Activated CD8-positive, alpha-beta T cell treated with anti-CD3 and anti-CD28 coated beads for 36 hours (primary cell): ENCODE data around the gene LRP6. TPM values are rescaled to one million over a fixed set of nuclear protein-coding genes. Genes with fewer than 3 reads are reported as not detected.
A peak's percentile ranks its signal among the peaks of the same experiment; 100 is the strongest.

Experiments
- ATAC-seq: fragments of 200-7000 bp; cut with Tn5 transposase; one replicate; pipeline ENCODE4 v1.10.0; 2021; ENCODE audit warnings: mild to moderate bottlenecking, moderate library complexity
- CTCF ChIA-PET: fragments of 350-600 bp; sonication (Branson Sonifier 250); formaldehyde crosslinking; loops from one replicate; lab custom pipeline; 2021; ENCODE audit warnings: antibody characterized with exemption; lab: Charles Lee
- POLR2A ChIA-PET: fragments of 350-600 bp; sonication (Branson Sonifier 250); formaldehyde crosslinking; loops from one replicate; lab custom pipeline; 2021; ENCODE audit warnings: antibody characterized with exemption; lab: Charles Lee
- DNase-seq: peaks from one replicate; pipeline ENCODE4 v3.0.0-alpha.2; 2020
- H3K27ac Mint-ChIP-seq: one replicate; pipeline ENCODE4 v1.8.0; 2021; ENCODE audit warnings: mild to moderate bottlenecking, mixed read lengths
- H3K27me3 Mint-ChIP-seq: one replicate; pipeline ENCODE4 v1.8.0; 2021; ENCODE audit warnings: mixed read lengths
- H3K36me3 Mint-ChIP-seq: one replicate; pipeline ENCODE4 v1.8.0; 2021; ENCODE audit warnings: low read depth, mixed read lengths
- H3K4me1 Mint-ChIP-seq: one replicate; pipeline ENCODE4 v1.8.0; 2021; ENCODE audit warnings: low read depth, mixed read lengths
- H3K4me3 Mint-ChIP-seq: one replicate; pipeline ENCODE4 v1.8.0; 2021; ENCODE audit warnings: mild to moderate bottlenecking, moderate library complexity, mixed read lengths
- H3K9me3 Mint-ChIP-seq: one replicate; pipeline ENCODE4 v1.8.0; 2021; ENCODE audit warnings: mixed read lengths
- intact Hi-C: fragments of 100-400 bp; cut with micrococcal nuclease; formaldehyde crosslinking; loops from one replicate; pipeline ENCODE4 v1.10.0; 2022
- total RNA-seq, 2 experiments: library from RNA; stranded (reverse); gene quantifications; one replicate each; pipeline ENCODE4 v1.2.3, GENCODE V29; 2021
- TF ChIP-seq, protein P1 (sequence below): fragments of 200-600 bp; IDR thresholded peaks from one replicate; pipeline ENCODE4 v1.8.0; 2022; ENCODE audit warnings: antibody characterized with exemption, mild to moderate bottlenecking

Gene LRP6
- total RNA-seq, 2 experiments from 2014 or later = 1.3 to 2.0 TPM

DNA sequence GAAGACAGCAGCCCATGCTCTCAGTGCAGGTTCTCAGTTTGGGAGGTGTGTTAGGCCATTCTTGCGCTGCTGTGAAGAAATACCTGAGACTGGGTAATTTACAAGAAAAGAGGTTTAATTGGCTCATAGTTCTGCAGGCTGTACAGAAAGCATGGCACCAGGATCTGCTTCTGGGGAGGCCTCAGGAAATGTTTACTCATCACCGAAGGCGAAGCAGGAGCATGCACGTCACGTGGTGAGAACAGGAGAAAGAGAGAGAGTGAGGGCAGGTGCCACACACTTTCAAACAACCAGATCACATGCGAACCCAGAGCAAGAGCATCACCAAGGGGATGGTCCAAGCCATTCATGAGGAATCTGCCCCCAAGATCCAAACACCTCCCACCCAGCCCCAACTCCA lies 9.0 kb upstream of the LRP6 start:
- ATAC-seq = no peak
- no peaks in the 10 kb centered on the region for H3K4me1 Mint-ChIP-seq
- CTCF ChIA-PET = no interaction called here
- no peak overlapping the region for H3K4me3 Mint-ChIP-seq
- POLR2A ChIA-PET = no interaction called here
- DNase-seq = no peak
- H3K27ac Mint-ChIP-seq = no peak overlapping the region
- H3K27me3 Mint-ChIP-seq = peaks cover under 1% of the 10 kb centered on the region
- H3K36me3 Mint-ChIP-seq = no peaks in the 10 kb centered on the region
- H3K9me3 Mint-ChIP-seq = peaks cover 4% of the 10 kb centered on the region
- TF ChIP-seq, protein P1, sequence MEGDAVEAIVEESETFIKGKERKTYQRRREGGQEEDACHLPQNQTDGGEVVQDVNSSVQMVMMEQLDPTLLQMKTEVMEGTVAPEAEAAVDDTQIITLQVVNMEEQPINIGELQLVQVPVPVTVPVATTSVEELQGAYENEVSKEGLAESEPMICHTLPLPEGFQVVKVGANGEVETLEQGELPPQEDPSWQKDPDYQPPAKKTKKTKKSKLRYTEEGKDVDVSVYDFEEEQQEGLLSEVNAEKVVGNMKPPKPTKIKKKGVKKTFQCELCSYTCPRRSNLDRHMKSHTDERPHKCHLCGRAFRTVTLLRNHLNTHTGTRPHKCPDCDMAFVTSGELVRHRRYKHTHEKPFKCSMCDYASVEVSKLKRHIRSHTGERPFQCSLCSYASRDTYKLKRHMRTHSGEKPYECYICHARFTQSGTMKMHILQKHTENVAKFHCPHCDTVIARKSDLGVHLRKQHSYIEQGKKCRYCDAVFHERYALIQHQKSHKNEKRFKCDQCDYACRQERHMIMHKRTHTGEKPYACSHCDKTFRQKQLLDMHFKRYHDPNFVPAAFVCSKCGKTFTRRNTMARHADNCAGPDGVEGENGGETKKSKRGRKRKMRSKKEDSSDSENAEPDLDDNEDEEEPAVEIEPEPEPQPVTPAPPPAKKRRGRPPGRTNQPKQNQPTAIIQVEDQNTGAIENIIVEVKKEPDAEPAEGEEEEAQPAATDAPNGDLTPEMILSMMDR = no peak
- intact Hi-C loops = no loop called here

DNA sequence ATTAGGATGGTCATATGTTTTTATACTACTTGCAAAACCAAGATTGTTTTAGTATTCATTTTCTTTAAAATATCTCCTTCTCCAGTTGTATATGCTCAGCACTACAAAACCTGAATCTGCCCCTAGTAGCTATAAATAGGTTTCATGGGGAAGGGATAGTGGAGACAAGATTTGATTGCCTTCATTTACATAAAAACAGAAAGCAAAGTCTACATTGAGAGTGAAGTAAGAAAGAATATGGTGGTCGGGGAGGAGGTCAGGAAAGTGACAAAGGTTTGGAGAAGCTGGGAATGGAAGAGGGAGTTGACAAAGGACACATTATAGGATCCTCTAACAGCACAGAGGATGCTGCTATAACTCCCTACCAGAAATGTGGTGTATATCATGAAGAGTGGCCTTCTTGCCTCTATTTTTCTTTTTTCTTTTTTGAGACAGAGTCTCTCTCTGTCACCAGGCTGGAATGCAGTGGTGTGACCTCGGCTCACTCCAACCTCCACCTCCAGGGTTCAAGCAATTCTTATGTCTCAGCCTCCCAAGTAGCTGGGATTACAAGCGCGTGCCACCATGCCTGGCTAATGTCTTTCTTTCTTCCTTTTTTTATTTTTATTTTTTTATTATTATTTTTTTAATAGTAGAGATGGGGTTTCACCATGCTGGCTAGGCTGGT lies 6.6 kb upstream of the LRP6 start:
- TF ChIP-seq, protein P1 = no peak
- Mint-ChIP-seq H3K9me3 (peaks cover 4% of the 10 kb centered on the region), H3K27ac (no peak overlapping the region), H3K27me3 (no peaks in the 10 kb centered on the region), H3K36me3 (no peaks in the 10 kb centered on the region), H3K4me3 (no peak overlapping the region), H3K4me1 (no peaks in the 10 kb centered on the region)
- ChIA-PET CTCF (no interaction called here), POLR2A (interaction anchor here (1.0 kb wide), 1 partner anchor 45 kb away, joined by 3 read pairs; no protein-coding TSS in a partner anchor)
- intact Hi-C loops = no loop called here
- DNase-seq (no peak), ATAC-seq (no peak)

DNA sequence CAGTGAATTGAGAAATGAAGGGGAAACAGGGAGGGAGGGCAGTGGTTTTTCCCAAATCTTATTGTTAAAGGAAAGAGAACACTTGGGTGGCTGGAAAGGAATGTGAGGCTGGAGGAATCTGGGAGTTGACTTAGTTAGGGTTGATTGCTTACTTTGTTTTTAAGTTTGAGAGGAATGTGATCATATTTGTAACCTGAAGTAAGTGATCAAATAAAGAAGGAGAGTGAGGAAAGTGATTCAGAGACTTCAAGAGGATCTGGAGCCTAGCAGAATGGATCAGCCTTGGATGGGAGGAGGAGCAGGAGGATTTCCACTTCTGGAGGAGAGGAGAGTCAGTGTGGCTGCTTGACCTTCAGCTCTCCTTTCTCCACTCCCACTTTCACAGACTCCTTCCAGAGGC lies 6.0 kb upstream of the LRP6 start:
- intact Hi-C loops = no loop called here
- Mint-ChIP-seq H3K36me3 (no peaks in the 10 kb centered on the region), H3K4me1 (no peaks in the 10 kb centered on the region), H3K9me3 (peaks cover 3% of the 10 kb centered on the region), H3K27ac (no peak overlapping the region), H3K27me3 (no peaks in the 10 kb centered on the region), H3K4me3 (no peak overlapping the region)
- no peak for DNase-seq
- no peak for ATAC-seq
- ChIA-PET POLR2A (interaction anchor here (1.0 kb wide), 1 partner anchor 44 kb away, joined by 3 read pairs; no protein-coding TSS in a partner anchor), CTCF (no interaction called here)
- TF ChIP-seq, protein P1 = no peak

DNA sequence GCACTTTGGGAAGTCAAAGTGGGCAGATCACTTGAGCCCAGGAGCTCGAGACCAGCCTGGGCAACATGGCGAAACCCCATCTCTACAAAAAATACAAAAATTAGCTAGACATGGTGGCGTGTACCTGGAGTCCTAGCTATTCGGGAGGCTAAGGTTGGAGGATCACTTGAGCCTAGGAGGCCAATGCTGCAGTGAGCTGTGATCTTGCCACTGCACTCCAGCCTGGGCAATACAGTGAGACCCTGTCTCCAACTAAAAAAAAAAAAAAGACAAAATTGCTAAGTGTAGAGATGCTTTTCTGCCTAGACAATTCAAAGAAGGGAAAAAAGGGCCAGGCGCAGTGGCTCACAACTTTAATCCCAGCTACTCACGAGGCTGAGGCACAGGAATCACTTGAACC lies 3.4 kb upstream of the LRP6 start:
- Mint-ChIP-seq H3K4me1 (peaks cover 14% of the 10 kb centered on the region), H3K27ac (no peak overlapping the region), H3K27me3 (peaks cover 9% of the 10 kb centered on the region), H3K4me3 (no peak overlapping the region), H3K36me3 (no peaks in the 10 kb centered on the region), H3K9me3 (no peaks in the 10 kb centered on the region)
- intact Hi-C loops = no loop called here
- ATAC-seq (no peak), DNase-seq (no peak)
- ChIA-PET CTCF (interaction anchor here (0.7 kb wide), 1 partner anchor 57 kb away, joined by 3 read pairs; no protein-coding TSS in a partner anchor), POLR2A (interaction anchor here (0.6 kb wide), 1 partner anchor 464 kb away, joined by 3 read pairs; no protein-coding TSS in a partner anchor)
- TF ChIP-seq, protein P1 = no peak

DNA sequence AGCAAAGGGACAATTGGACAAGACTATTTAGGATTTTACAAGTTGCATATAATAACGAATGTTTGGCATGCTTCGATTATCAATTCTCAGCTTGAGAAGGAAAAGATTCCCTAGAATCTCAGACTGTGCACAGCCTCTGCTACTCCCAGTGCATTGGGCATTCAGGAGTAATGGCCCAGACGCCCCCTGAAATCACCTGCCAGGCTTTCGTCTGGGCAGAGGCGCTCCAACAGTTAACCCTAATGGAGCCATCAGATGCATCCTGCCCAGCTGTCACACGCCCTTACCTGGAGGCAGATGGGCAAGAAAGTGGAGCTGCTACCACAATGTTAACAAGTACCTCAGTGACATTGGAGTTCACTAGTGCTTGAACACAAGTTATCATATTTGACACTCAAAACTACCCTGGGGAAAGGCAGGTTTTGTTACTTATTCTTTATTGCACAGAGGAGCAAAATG lies 927 bp upstream of the LRP6 start:
- H3K36me3 Mint-ChIP-seq = no peaks in the 10 kb centered on the region
- no peak for ATAC-seq
- H3K4me3 Mint-ChIP-seq = peak overlapping the region; percentile 80
- ChIA-PET POLR2A (no interaction called here), CTCF (interaction anchor here (2.0 to 2.2 kb wide), 2 partner anchors 10 to 60 kb away, joined by 8 read pairs; no protein-coding TSS in a partner anchor)
- peaks cover 15% of the 10 kb centered on the region for H3K4me1 Mint-ChIP-seq
- H3K9me3 Mint-ChIP-seq = no peaks in the 10 kb centered on the region
- peaks cover 24% of the 10 kb centered on the region for H3K27me3 Mint-ChIP-seq
- TF ChIP-seq, protein P1 = no peak
- intact Hi-C loops = no loop called here
- no peak for DNase-seq
- no peak overlapping the region for H3K27ac Mint-ChIP-seq
